Smooth muscle cell (in vitro differentiated cells): Measurements from ENCODE around the gene DZIP1L. TPM values are rescaled to one million over a fixed set of nuclear protein-coding genes. Genes with fewer than 3 reads are reported as not detected.

ENCODE experiments used
- DNase-seq: peaks from one replicate; lab custom pipeline; 2025; ENCODE audit not compliant: unreplicated experiment; lab: John Stamatoyannopoulos, UW
- H2AFZ ChIP-seq: fragments of 200-600 bp; sonication (generic); 2 replicates; pipeline ENCODE4 v1.6.0; 2016; ENCODE audit warnings: antibody characterized with exemption, low read depth, mild to moderate bottlenecking
- H3F3A ChIP-seq: fragments of 200-600 bp; sonication (generic); 2 replicates; pipeline ENCODE4 v1.6.0; 2017; ENCODE audit warnings: antibody characterized with exemption, low read depth
- H3K27ac ChIP-seq: fragments of 200-600 bp; sonication (generic); 2 replicates; pipeline ENCODE4 v1.5.1; 2016; ENCODE audit warnings: low read depth, mild to moderate bottlenecking
- H3K27me3 ChIP-seq: fragments of 200-600 bp; sonication (generic); 2 replicates; pipeline ENCODE4 v1.6.1; 2016; ENCODE audit warnings: low read depth, mild to moderate bottlenecking
- H3K36me3 ChIP-seq: fragments of 200-600 bp; sonication (generic); 2 replicates; pipeline ENCODE4 v1.5.1; 2016; ENCODE audit warnings: low read depth
- H3K4me1 ChIP-seq: fragments of 200-600 bp; sonication (generic); 2 replicates; pipeline ENCODE4 v1.5.1; 2016; ENCODE audit warnings: low read depth
- H3K4me2 ChIP-seq: fragments of 200-600 bp; sonication (generic); 2 replicates; pipeline ENCODE4 v1.6.0; 2016; ENCODE audit warnings: mild to moderate bottlenecking
- H3K4me3 ChIP-seq: fragments of 200-600 bp; sonication (generic); 2 replicates; pipeline ENCODE4 v1.5.1; 2016; ENCODE audit warnings: mild to moderate bottlenecking
- H3K79me2 ChIP-seq: fragments of 200-600 bp; sonication (generic); 2 replicates; pipeline ENCODE4 v1.6.0; 2016; ENCODE audit warnings: low read depth, mild to moderate bottlenecking
- H3K9ac ChIP-seq: fragments of 200-600 bp; sonication (generic); 2 replicates; pipeline ENCODE4 v1.6.0; 2016; ENCODE audit warnings: low read depth
- H3K9me3 ChIP-seq: fragments of 200-600 bp; sonication (generic); replicated peaks from 2 replicates; pipeline ENCODE4 v1.5.1; 2016; ENCODE audit warnings: low read depth
- H4K20me1 ChIP-seq: fragments of 200-600 bp; sonication (generic); 2 replicates; pipeline ENCODE4 v1.6.0; 2016; ENCODE audit warnings: low read depth
- WGBS: methylation state at CpG from one replicate; pipeline ENCODE4 v1.1.7; 2016; ENCODE audit warnings: low lambda C conversion rate; 5-methylcytosine and 5-hydroxymethylcytosine counted together
- polyA plus RNA-seq: library from polyadenylated mRNA; unstranded; fragments of >200 nt; fragmentation: Nextera tagmentation; extraction: Ambion mirVana; gene quantifications from 2 replicates; pipeline ENCODE4 v1.2.1, GENCODE V29; 2016
- total RNA-seq: library from RNA; depleted of rRNA; stranded (reverse); fragments of >200 nt; gene quantifications from 2 replicates; pipeline ENCODE4 v1.2.3, GENCODE V29; 2014
- TF ChIP-seq, protein P1 (sequence below): fragments of 200-600 bp; sonication (generic); IDR thresholded peaks from 2 replicates; pipeline ENCODE4 v1.5.1; 2017; ENCODE audit warnings: borderline replicate concordance, mild to moderate bottlenecking, antibody characterized with exemption; ENCODE audit not compliant: insufficient read depth, poor library complexity, severe bottlenecking

Gene DZIP1L
- total and polyA plus RNA-seq, 2 experiments from 2014 or later: 7.8 to 29.9 TPM

DNA sequence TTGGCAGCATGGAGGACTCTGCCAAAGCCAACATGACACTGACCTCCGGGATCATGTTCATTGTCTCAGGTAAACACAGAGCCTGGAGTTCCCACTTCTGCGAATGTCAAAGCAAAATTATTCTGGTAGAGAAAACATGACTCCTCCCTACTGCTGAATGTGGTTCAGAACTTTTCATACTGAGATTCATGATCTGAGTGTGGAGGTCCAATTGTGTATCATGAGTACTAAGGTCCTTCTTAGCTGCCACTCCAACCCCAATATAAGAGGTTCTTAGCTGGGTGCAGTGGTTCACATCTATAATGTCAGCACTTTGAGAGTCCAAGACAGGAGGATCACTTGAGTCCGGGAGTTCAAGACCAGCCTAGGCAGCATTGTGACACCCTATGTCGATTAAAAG is 91.7 kb downstream of the DZIP1L start:
- no peaks in the 10 kb centered on the region for H3K36me3 ChIP-seq
- no peak overlapping the region for H3K9ac ChIP-seq
- no peak for DNase-seq
- no peak overlapping the region for H3K27ac ChIP-seq
- H2AFZ ChIP-seq: no peak overlapping the region
- H3K27me3 ChIP-seq: no peaks in the 10 kb centered on the region
- no peaks in the 10 kb centered on the region for H3K9me3 ChIP-seq
- H3K79me2 ChIP-seq: no peaks in the 10 kb centered on the region
- no peak overlapping the region for H3K4me3 ChIP-seq
- TF ChIP-seq, protein P1, sequence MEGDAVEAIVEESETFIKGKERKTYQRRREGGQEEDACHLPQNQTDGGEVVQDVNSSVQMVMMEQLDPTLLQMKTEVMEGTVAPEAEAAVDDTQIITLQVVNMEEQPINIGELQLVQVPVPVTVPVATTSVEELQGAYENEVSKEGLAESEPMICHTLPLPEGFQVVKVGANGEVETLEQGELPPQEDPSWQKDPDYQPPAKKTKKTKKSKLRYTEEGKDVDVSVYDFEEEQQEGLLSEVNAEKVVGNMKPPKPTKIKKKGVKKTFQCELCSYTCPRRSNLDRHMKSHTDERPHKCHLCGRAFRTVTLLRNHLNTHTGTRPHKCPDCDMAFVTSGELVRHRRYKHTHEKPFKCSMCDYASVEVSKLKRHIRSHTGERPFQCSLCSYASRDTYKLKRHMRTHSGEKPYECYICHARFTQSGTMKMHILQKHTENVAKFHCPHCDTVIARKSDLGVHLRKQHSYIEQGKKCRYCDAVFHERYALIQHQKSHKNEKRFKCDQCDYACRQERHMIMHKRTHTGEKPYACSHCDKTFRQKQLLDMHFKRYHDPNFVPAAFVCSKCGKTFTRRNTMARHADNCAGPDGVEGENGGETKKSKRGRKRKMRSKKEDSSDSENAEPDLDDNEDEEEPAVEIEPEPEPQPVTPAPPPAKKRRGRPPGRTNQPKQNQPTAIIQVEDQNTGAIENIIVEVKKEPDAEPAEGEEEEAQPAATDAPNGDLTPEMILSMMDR: no peak
- H3K4me1 ChIP-seq: no peaks in the 10 kb centered on the region
- H4K20me1 ChIP-seq: no peaks in the 10 kb centered on the region
- WGBS: 97% methylated on average over 4 of the region's 4 CpGs
- no peaks in the 10 kb centered on the region for H3F3A ChIP-seq
- no peak overlapping the region for H3K4me2 ChIP-seq

DNA sequence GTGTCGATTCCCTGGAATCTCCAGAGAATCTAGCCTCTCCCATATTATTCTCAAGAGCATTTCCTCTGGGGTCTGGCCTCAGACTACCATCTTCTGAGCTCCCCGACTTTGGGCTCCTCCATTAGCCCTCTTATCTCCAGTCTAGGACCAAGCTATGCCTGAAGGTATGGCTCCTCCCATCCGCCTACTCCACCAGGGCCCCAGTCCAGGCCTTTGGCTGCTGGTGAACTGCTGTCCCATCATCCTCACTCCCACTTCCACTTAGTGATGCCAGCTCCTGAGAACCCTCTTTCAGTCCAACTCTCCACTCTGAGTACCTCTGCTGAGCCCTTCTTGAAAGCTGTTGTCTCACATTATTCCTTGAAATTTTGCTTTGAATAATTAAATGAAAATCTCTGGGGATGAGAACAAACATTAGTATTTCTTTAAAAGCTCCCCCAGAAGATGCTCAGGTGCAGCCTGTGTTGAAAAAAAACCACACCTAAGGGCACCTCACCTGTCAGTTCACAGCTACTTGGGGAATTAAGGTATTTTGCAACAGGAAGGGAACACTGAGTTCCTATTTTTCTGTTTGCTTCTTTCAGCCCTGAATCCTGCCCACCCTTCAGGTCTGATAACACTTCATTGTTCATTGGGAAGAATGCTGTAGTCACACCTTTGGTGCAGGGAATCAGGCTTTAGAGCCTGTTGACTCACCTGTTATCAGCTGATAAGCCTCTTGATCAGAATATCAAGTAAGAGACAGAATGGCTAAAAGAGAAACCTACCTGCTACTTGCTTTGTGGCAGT is 95.9 kb downstream of the DZIP1L start:
- no peaks in the 10 kb centered on the region for H3K27me3 ChIP-seq
- DNase-seq: no peak
- no peaks in the 10 kb centered on the region for H3K36me3 ChIP-seq
- H3K27ac ChIP-seq: no peak overlapping the region
- H3K4me3 ChIP-seq: no peak overlapping the region
- H3K4me2 ChIP-seq: no peak overlapping the region
- H3F3A ChIP-seq: no peaks in the 10 kb centered on the region
- no peaks in the 10 kb centered on the region for H3K4me1 ChIP-seq
- 87% methylated on average over 3 of the region's 3 CpGs for WGBS
- no peaks in the 10 kb centered on the region for H3K9me3 ChIP-seq
- no peak overlapping the region for H3K9ac ChIP-seq
- H2AFZ ChIP-seq: no peak overlapping the region
- H3K79me2 ChIP-seq: no peaks in the 10 kb centered on the region
- TF ChIP-seq, protein P1: no peak
- no peaks in the 10 kb centered on the region for H4K20me1 ChIP-seq

DNA sequence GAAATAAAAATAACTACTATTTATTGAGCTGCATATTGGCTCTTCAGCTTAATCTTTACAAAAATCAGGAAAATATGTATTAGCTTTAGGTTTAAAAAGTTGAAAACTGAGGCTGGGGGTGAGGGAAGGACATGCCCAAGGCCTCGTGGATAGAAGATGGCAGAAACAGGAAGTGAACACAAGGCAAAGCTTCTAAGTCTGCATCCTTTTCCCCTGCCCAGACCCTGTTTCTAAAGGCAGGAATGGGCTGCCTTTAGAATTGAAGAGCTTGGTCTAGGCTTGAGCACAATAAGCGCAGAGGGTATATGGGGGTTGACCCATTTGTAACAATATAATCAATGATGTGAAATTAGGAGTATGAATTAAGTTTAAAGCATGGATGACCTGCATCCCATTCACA is 99.3 kb downstream of the DZIP1L start:
- no peak overlapping the region for H3K9ac ChIP-seq
- no peak overlapping the region for H3K4me3 ChIP-seq
- H3K36me3 ChIP-seq: no peaks in the 10 kb centered on the region
- TF ChIP-seq, protein P1: no peak
- H4K20me1 ChIP-seq: no peaks in the 10 kb centered on the region
- no peaks in the 10 kb centered on the region for H3K9me3 ChIP-seq
- H3K79me2 ChIP-seq: no peaks in the 10 kb centered on the region
- H3K4me1 ChIP-seq: no peaks in the 10 kb centered on the region
- H3K27ac ChIP-seq: no peak overlapping the region
- H2AFZ ChIP-seq: no peak overlapping the region
- 94% methylated on average over 2 of the region's 2 CpGs for WGBS
- H3F3A ChIP-seq: no peaks in the 10 kb centered on the region
- DNase-seq: no peak
- H3K4me2 ChIP-seq: no peak overlapping the region
- no peaks in the 10 kb centered on the region for H3K27me3 ChIP-seq

DNA sequence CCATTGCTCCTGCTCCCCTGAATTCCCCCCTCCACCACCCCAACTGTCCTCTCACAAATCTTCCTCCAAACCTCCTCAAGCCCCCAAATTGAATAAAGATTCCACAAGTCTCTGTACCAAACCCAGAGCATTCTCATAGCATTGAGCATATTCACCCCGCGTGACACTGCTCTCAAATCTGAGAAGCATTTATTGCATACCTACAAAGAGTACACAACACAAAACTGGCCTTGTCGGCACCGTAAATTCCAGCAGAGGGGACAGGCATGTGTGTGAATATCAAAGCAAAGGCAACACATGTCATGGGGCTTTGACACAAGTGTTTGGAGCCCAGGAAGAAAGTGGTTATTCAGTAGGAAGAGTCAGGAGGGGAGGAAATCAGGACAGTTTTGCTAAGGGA is 102.9 kb downstream of the DZIP1L start:
- H3K27ac ChIP-seq: no peak overlapping the region
- H4K20me1 ChIP-seq: no peaks in the 10 kb centered on the region
- no peak for DNase-seq
- TF ChIP-seq, protein P1: no peak
- H3K9ac ChIP-seq: no peak overlapping the region
- 92% methylated on average over 4 of the region's 4 CpGs for WGBS
- no peaks in the 10 kb centered on the region for H3F3A ChIP-seq
- no peak overlapping the region for H2AFZ ChIP-seq
- H3K79me2 ChIP-seq: no peaks in the 10 kb centered on the region
- H3K27me3 ChIP-seq: no peaks in the 10 kb centered on the region
- H3K4me1 ChIP-seq: no peaks in the 10 kb centered on the region
- no peaks in the 10 kb centered on the region for H3K36me3 ChIP-seq
- H3K4me3 ChIP-seq: no peak overlapping the region
- H3K9me3 ChIP-seq: no peaks in the 10 kb centered on the region
- no peak overlapping the region for H3K4me2 ChIP-seq
